ENCODE results near the gene MIA2.

Gene MIA2

GRCh38 chr14:39265806-39266524 lies 32.2 kb downstream of the MIA2 start:
- H3K9me3 ChIP-seq = no peaks in the 10 kb centered on the region
- peaks cover 0 to 41% (median 14%) of the 10 kb centered on the region in 4 donors for H3K4me1 ChIP-seq
- peak overlapping the region; percentile 99 for H3K27ac ChIP-seq
- TF ChIP-seq CTCF (IDR thresholded peaks at IDR 0.05) = no peak
- DNase-seq = no peak
- H3K27me3 ChIP-seq = no peaks in the 10 kb centered on the region
- no peaks in the 10 kb centered on the region for H3K36me3 ChIP-seq
- intact Hi-C loops (cut with DNase I; ENCODE audit: low total_unique reads) = loop anchor here (2.0 to 5.0 kb wide), 2 partner anchors 91 to 166 kb away; partner anchors contain the start of genes FBXO33 and PNN
- H3K4me3 ChIP-seq = peak overlapping the region; percentile 90 to 98

- peak overlapping the region; percentile 99 for H3K27ac ChIP-seq
- TF ChIP-seq CTCF (IDR thresholded peaks at IDR 0.05) = no peak
- no peaks in the 10 kb centered on the region for H3K9me3 ChIP-seq
- peak overlapping the region; percentile 90 to 98 for H3K4me3 ChIP-seq
- H3K4me1 ChIP-seq = peaks cover 0 to 41% (median 14%) of the 10 kb centered on the region in 4 donors
- intact Hi-C loops (cut with DNase I; ENCODE audit: low total_unique reads) = loop anchor here (2.0 to 5.0 kb wide), 2 partner anchors 92 to 166 kb away; partner anchors contain the start of genes FBXO33 and PNN
- H3K27me3 ChIP-seq = no peaks in the 10 kb centered on the region
- H3K36me3 ChIP-seq = no peaks in the 10 kb centered on the region
- DNase-seq = peak; percentile 51 to 81
Measured at GRCh38 chr14:39266525-39266870, 32.8 kb downstream of the MIA2 start.

GRCh38 chr14:39266871-39267607 lies 33.3 kb downstream of the MIA2 start:
- intact Hi-C loops (cut with DNase I; ENCODE audit: low total_unique reads) = loop anchor here (2.0 to 5.0 kb wide), 2 partner anchors 92 to 165 kb away; partner anchors contain the start of genes FBXO33 and PNN

GRCh38 chr14:39267608-39268005 lies 33.9 kb downstream of the MIA2 start:
- Histone ChIP-seq H3K4me3 (peak overlapping the region; percentile 90 to 98), H3K9me3 (no peaks in the 10 kb centered on the region), H3K36me3 (no peaks in the 10 kb centered on the region), H3K27me3 (no peaks in the 10 kb centered on the region), H3K4me1 (peaks cover 0 to 41% (median 14%) of the 10 kb centered on the region in 4 donors), H3K27ac (peak overlapping the region; percentile 99)
- TF ChIP-seq CTCF (IDR thresholded peaks at IDR 0.05) = no peak
- DNase-seq = no peak
- intact Hi-C loops (cut with DNase I; ENCODE audit: low total_unique reads) = loop anchor here (2.0 to 5.0 kb wide), 2 partner anchors 93 to 165 kb away; partner anchors contain the start of genes FBXO33 and PNN

More at GRCh38 chr14:39266871-39267607, 33.3 kb downstream of the MIA2 start:
- TF ChIP-seq CTCF (IDR thresholded peaks at IDR 0.05) = no peak
- no peaks in the 10 kb centered on the region for H3K36me3 ChIP-seq
- no peaks in the 10 kb centered on the region for H3K9me3 ChIP-seq
- peak; percentile 77 to 89 for DNase-seq
- H3K4me3 ChIP-seq = peak overlapping the region; percentile 90 to 98
- peaks cover 0 to 41% (median 14%) of the 10 kb centered on the region in 4 donors for H3K4me1 ChIP-seq
- peak overlapping the region; percentile 99 for H3K27ac ChIP-seq
- H3K27me3 ChIP-seq = no peaks in the 10 kb centered on the region

GRCh38 chr14:39268393-39268792 lies 34.7 kb downstream of the MIA2 start:
- intact Hi-C loops (cut with DNase I; ENCODE audit: low total_unique reads) = loop anchor here (5.0 kb wide), 1 partner anchor 164 kb away; the partner anchor contains the start of gene FBXO33
- no peak for DNase-seq

More at GRCh38 chr14:39268393-39268792, 34.7 kb downstream of the MIA2 start:
- H3K36me3 ChIP-seq = no peaks in the 10 kb centered on the region
- no peaks in the 10 kb centered on the region for H3K9me3 ChIP-seq
- peaks cover 0 to 41% (median 14%) of the 10 kb centered on the region in 4 donors for H3K4me1 ChIP-seq
- H3K27me3 ChIP-seq = no peaks in the 10 kb centered on the region
- peak overlapping the region; percentile 90 to 98 for H3K4me3 ChIP-seq
- H3K27ac ChIP-seq = peak overlapping the region in 1 of 2 donors; percentile 99
- TF ChIP-seq CTCF (IDR thresholded peaks at IDR 0.05) = no peak

Data from tibial artery (tissue), 4 donors.